AG04449 (cell line): ENCODE results near the gene MYL2.

Source experiments
- CTCF ChIA-PET: fragments of 350-600 bp; formaldehyde crosslinking; extraction: SDS; loops from one replicate; lab custom pipeline; 2021; ENCODE audit warnings: antibody characterized with exemption; lab: Yijun Ruan, JAX
- POLR2A ChIA-PET: fragments of 400-600, 350-600 bp; formaldehyde crosslinking; extraction: SDS; loops from one replicate; lab custom pipeline; 2020; ENCODE audit warnings: antibody characterized with exemption, inconsistent platforms; lab: Yijun Ruan, JAX
- DNase-seq: peaks from one replicate; pipeline ENCODE4 v3.0.0-alpha.2; 2010; ENCODE audit warnings: low read depth, low spot score
- H3K4me3 ChIP-seq: 2 replicates; pipeline ENCODE4 v1.5.1; 2011; ENCODE audit warnings: low read depth, mild to moderate bottlenecking, control low read depth, low read length
- CTCF ChIP-seq: IDR thresholded peaks from one replicate; pipeline ENCODE4 v1.5.1; 2011; ENCODE audit warnings: mild to moderate bottlenecking, moderate library complexity, low read length, control low read depth, inconsistent platforms; ENCODE audit not compliant: insufficient read depth; ENCODE audit errors: missing control alignments

The MYL2 gene

GRCh38 chr12:110874781-110875180 is 45.6 kb downstream of the MYL2 start:
- DNase-seq, result no peak
- ChIA-PET POLR2A (no interaction called here), CTCF (interaction anchor here (1.8 kb wide), 1 partner anchor 13 kb away, joined by 6 read pairs; no protein-coding TSS in a partner anchor)
- TF ChIP-seq CTCF, result no peak
- H3K4me3 ChIP-seq, result no peak overlapping the region

GRCh38 chr12:110874351-110874750 is 46.0 kb downstream of the MYL2 start:
- POLR2A ChIA-PET, result no interaction called here

DNA sequence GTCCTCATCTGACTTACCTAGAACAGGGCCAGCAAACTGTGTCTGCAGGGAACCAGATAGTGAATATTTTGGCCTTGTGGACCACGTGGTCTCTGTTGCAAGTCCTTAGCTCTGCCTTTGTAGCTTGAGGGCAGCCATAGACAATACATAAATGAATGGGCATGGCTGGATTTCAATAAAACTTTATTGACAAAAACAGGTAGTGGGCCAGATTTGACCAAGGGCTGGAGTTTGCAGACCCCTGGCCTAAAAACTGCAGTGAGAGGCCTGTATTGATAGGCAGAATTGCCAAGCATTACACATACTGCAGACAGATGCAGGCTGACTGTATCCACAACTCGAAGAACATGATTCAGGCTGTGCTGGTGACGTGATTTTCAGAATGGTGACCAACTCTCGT is 48.3 kb downstream of the MYL2 start:
- ChIA-PET POLR2A (no interaction called here), CTCF (no interaction called here)
- no peak overlapping the region for H3K4me3 ChIP-seq
- DNase-seq, result no peak
- no peak for TF ChIP-seq CTCF

More at GRCh38 chr12:110874351-110874750, 46.0 kb downstream of the MYL2 start:
- no peak for DNase-seq
- CTCF ChIA-PET, result interaction anchor here (1.8 kb wide), 1 partner anchor 14 kb away, joined by 6 read pairs; no protein-coding TSS in a partner anchor
- no peak overlapping the region for H3K4me3 ChIP-seq
- no peak for TF ChIP-seq CTCF

DNA sequence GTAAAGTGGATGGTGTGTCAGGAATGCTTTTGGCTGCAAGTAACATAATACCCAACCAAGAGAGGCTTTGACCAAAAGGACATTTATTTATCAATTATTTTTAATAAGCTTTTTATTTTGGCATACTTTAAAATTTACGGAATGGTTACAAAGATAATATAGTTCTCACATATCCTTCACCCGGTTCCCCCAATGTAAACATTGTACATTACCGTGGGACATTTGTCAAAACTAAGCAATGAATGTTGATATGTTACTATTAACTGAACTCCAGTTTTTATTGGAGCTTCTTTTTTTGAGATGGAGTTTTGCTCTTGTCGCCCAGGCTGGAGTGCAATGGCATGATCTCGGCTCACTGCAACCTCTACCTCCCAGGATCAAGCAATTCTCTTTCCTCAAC is 50.6 kb downstream of the MYL2 start:
- no peak for TF ChIP-seq CTCF
- ChIA-PET POLR2A (no interaction called here), CTCF (no interaction called here)
- DNase-seq, result no peak
- H3K4me3 ChIP-seq, result no peak overlapping the region

- no peak for TF ChIP-seq CTCF
- no peak overlapping the region for H3K4me3 ChIP-seq
- DNase-seq, result no peak
- CTCF ChIA-PET, result interaction anchor here (0.6 kb wide), 1 partner anchor 267 kb away, joined by 3 read pairs; no protein-coding TSS in a partner anchor
- POLR2A ChIA-PET, result no interaction called here
These were observed 51.4 kb downstream of the MYL2 start for GRCh38 chr12:110869026-110869425.

- TF ChIP-seq CTCF, result no peak
- ChIA-PET POLR2A (no interaction called here), CTCF (interaction anchor here (1.1 kb wide), 1 partner anchor 28 kb away, joined by 3 read pairs; no protein-coding TSS in a partner anchor)
- DNase-seq, result no peak
- H3K4me3 ChIP-seq, result no peak overlapping the region
These were observed 54.9 kb downstream of the MYL2 start for GRCh38 chr12:110865521-110865920.
